Parathyroid adenoma (tissue), 2 donors: Measurements from ENCODE around the gene CACNA1C.

Experiments used
- H2AFZ ChIP-seq: fragments of 300-600 bp; sonication (generic); one replicate; pipeline ENCODE4 v1.7.0; 2017; ENCODE audit warnings: antibody characterized with exemption, mild to moderate bottlenecking
- H3K27ac ChIP-seq: fragments of 300-600 bp; sonication (generic); one replicate; pipeline ENCODE4 v1.7.0; 2017
- H3K27me3 ChIP-seq: fragments of 300-600 bp; sonication (generic); one replicate; pipeline ENCODE4 v1.7.0; 2017; ENCODE audit warnings: low read length; ENCODE audit not compliant: control insufficient read depth, insufficient read depth
- H3K36me3 ChIP-seq: fragments of 300-600 bp; sonication (generic); one replicate; pipeline ENCODE4 v1.7.0; 2017; ENCODE audit warnings: low read length; ENCODE audit not compliant: control insufficient read depth, insufficient read depth
- H3K4me1 ChIP-seq: fragments of 300-600 bp; sonication (generic); one replicate; pipeline ENCODE4 v1.7.0; 2017; ENCODE audit warnings: control low read depth
- H3K4me2 ChIP-seq: fragments of 300-600 bp; sonication (generic); one replicate; pipeline ENCODE4 v1.7.0; 2017; ENCODE audit warnings: low read length
- H3K4me3 ChIP-seq: fragments of 300-600 bp; sonication (generic); one replicate; pipeline ENCODE4 v1.7.0; 2017; ENCODE audit warnings: low read depth, low read length
- H3K79me2 ChIP-seq: fragments of 300-600 bp; sonication (generic); one replicate; pipeline ENCODE4 v1.7.0; 2017; ENCODE audit warnings: control low read depth
- H3K9ac ChIP-seq: fragments of 300-600 bp; sonication (generic); one replicate; pipeline ENCODE4 v1.7.0; 2017; ENCODE audit warnings: mild to moderate bottlenecking
- H3K9me3 ChIP-seq: fragments of 300-600 bp; sonication (generic); one replicate; pipeline ENCODE4 v1.7.0; 2017; ENCODE audit warnings: low read length; ENCODE audit not compliant: control insufficient read depth
- CTCF ChIP-seq: fragments of 300-600 bp; sonication (generic); IDR thresholded peaks from one replicate; pipeline ENCODE4 v1.7.0; 2017; ENCODE audit warnings: antibody characterized with exemption, mild to moderate bottlenecking
- donor health status: primary hyperparathyroidism.

CACNA1C gene

GRCh38 chr12:2324387-2324786, 271.6 kb downstream of the CACNA1C start:
- H3K4me3 ChIP-seq, result no peak overlapping the region
- no peaks in the 10 kb centered on the region for H3K27me3 ChIP-seq
- no peak overlapping the region for H3K4me2 ChIP-seq
- no peaks in the 10 kb centered on the region for H3K4me1 ChIP-seq
- no peak overlapping the region for H3K9ac ChIP-seq
- no peaks in the 10 kb centered on the region for H3K79me2 ChIP-seq
- no peaks in the 10 kb centered on the region for H3K36me3 ChIP-seq
- no peak overlapping the region for H2AFZ ChIP-seq
- no peaks in the 10 kb centered on the region for H3K9me3 ChIP-seq
- no peak for TF ChIP-seq CTCF
- no peak overlapping the region for H3K27ac ChIP-seq

DNA sequence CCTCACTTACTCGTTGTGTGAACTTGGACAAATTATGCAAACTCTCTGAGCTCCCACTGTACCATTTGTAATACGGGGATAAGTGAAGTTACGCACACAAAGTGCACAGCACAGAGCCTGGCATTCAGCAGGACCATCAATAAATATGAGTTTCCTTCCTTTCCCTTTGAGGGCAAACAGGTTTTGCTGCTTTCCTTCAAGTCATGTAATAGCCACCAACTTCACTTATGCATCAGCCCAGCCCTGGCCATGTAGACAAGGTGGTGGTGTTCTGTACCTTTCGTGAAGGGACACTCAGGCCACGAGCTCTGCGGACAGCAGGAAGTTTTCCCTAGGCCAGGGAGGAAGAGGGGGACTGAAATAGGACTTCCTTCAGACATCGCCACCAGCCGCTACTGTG, 272.7 kb downstream of the CACNA1C start:
- H3K27ac ChIP-seq, result no peak overlapping the region
- no peak for TF ChIP-seq CTCF

DNA sequence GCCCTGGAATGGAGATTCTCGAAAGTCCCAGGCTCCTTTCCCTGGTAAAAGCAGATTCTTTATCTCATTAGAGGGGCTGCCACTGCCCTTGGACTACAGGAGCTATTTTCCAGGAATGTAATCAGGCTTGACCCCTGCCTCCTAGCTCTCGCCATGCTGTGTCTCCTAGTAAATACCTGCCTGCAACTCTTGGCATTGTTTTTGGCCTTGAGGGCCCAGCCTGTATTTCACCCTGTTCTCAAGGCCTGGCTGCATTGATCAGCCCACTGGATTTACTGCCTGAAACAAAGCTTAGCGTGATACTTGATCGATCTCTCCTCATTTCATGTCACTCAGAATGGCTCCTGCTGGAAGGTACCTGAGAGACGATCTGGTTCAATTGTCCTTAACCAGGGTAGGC, 273.7 kb downstream of the CACNA1C start:
- H3K36me3 ChIP-seq, result no peaks in the 10 kb centered on the region
- TF ChIP-seq CTCF, result no peak
- no peak overlapping the region for H2AFZ ChIP-seq
- no peaks in the 10 kb centered on the region for H3K27me3 ChIP-seq
- no peaks in the 10 kb centered on the region for H3K9me3 ChIP-seq
- H3K4me2 ChIP-seq, result no peak overlapping the region
- no peaks in the 10 kb centered on the region for H3K79me2 ChIP-seq
- no peak overlapping the region for H3K27ac ChIP-seq
- H3K9ac ChIP-seq, result no peak overlapping the region
- no peaks in the 10 kb centered on the region for H3K4me1 ChIP-seq
- H3K4me3 ChIP-seq, result no peak overlapping the region

More for the DNA sequence above, 272.7 kb downstream of the CACNA1C start:
- no peaks in the 10 kb centered on the region for H3K36me3 ChIP-seq
- H3K27me3 ChIP-seq, result no peaks in the 10 kb centered on the region
- no peak overlapping the region for H3K9ac ChIP-seq
- no peak overlapping the region for H3K4me3 ChIP-seq
- H3K79me2 ChIP-seq, result no peaks in the 10 kb centered on the region
- no peak overlapping the region for H3K4me2 ChIP-seq
- H3K4me1 ChIP-seq, result no peaks in the 10 kb centered on the region
- H3K9me3 ChIP-seq, result no peaks in the 10 kb centered on the region
- no peak overlapping the region for H2AFZ ChIP-seq

DNA sequence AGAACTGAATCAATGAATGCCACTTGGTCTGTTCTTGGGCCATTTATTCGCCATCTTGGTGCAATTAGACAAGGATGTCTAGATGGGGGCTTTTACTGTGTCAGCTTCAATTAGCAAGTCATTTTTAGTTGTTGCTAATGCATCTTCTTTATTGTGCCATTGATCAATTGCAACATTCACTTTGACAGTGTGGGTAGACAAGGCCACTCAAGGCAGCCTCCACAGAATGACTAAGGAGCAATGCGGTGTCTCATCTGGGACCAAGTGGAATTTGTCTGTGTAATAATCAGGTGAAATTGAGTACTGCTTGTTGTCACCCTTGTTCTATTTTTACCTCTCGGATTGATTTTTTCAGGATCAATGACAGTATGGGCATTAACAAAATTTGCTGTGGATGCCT, 275.9 kb downstream of the CACNA1C start:
- Histone ChIP-seq H3K36me3 (no peaks in the 10 kb centered on the region), H3K27ac (no peak overlapping the region), H3K4me2 (no peak overlapping the region), H3K27me3 (no peaks in the 10 kb centered on the region), H3K9ac (no peak overlapping the region), H3K4me1 (no peaks in the 10 kb centered on the region), H2AFZ (no peak overlapping the region), H3K9me3 (no peaks in the 10 kb centered on the region), H3K4me3 (no peak overlapping the region), H3K79me2 (no peaks in the 10 kb centered on the region)
- no peak for TF ChIP-seq CTCF

DNA sequence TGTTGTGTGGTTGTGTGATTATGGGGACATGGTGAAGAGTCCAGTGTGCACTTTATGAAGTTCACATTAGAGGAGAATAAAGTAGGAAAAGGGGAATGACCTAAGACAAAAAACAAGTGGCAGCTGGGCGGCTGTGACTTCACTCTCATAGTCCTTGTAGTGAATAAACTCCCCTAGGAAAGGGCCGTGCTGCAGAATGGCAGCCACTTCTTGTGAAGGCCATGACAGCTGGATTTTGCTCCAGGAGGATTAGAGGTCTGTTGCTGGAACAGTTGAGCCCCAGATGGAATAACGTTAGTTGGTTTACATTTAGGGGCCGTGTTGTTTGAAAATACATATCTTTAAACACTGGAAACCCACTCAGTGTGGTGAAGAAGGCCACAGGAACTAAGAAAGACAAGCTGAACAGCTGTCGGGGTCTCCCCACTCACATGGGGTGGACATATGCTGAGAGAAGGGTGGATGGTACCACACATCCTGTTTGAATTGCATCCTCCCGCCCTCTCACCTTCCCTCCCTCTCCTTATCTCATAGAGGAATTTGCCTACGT, 276.9 kb downstream of the CACNA1C start:
- Histone ChIP-seq H3K9ac (no peak overlapping the region), H3K27me3 (no peaks in the 10 kb centered on the region), H3K27ac (no peak overlapping the region), H3K9me3 (no peaks in the 10 kb centered on the region), H3K79me2 (no peaks in the 10 kb centered on the region), H3K36me3 (no peaks in the 10 kb centered on the region), H3K4me2 (no peak overlapping the region), H3K4me1 (no peaks in the 10 kb centered on the region), H3K4me3 (no peak overlapping the region), H2AFZ (no peak overlapping the region)
- TF ChIP-seq CTCF, result no peak
